ENCODE data around the gene DLD.
"Not testable (repeated sequence)": the region's sequence is repeated elsewhere in the genome, so short reads cannot be mapped to it uniquely, and the experiment has no call there.

The DLD gene

GRCh38 chr7:107917763-107918651 lies 27.0 kb downstream of the DLD start:
- DNase-seq: no peak

GRCh38 chr7:107918948-107919347 lies 28.0 kb downstream of the DLD start:
- no peak for DNase-seq

DNA sequence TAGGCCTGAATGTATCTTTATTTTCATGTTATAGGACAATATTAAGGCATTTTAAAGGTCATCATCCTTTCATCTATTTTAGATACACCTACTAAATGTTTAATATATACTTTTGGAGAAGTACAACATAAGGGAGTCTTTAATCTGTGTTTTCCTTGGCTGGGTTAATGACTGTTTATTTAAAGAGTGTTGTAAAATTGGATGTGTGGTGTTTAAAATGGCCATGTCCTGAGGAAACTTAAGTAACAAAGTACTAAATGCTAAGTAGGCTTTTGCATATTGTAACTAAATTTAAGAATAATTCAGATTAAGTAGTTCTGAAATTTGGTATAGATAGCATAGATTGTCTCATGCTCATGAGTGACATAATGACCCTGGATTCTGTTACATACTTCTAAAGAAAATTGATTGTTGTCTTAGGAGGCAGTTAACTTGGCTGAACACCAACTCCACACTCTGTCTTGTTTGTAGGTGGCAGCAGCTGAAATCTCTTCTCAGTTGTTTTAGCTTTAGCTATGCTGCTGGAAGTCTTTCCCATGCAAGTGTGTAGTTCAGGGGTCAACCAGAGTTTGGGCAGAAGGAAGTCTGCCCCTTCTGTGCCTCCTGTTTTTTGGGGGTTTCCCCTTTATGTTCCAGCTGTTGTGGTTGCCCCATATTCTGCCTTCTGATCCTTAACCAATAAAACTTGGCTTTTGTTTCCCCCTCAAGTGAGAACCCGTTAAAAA lies 29.2 kb downstream of the DLD start:
- no peak for DNase-seq

- DNase-seq: not testable (repeated sequence)
Measured at GRCh38 chr7:107921826-107922225, 30.8 kb downstream of the DLD start.

DNA sequence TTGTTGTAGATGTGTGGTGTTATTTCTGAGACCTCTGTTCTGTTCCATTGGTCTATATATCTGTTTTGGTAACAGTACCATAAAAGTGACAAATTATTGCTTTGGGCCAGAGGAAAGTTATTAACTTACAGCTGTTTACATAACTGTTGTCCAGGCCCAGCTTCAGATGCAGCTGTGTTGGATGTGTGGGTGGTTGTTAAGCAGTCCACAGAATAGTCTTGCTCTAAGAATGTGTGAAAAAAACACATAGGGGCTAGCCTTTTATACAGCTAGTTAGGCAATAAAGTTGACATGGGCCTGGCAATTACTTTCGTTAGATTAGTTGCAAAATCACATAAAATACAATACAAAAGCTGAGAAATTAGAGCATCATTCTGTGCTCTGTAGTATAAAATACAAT lies 31.9 kb downstream of the DLD start:
- no peak for DNase-seq

DNA sequence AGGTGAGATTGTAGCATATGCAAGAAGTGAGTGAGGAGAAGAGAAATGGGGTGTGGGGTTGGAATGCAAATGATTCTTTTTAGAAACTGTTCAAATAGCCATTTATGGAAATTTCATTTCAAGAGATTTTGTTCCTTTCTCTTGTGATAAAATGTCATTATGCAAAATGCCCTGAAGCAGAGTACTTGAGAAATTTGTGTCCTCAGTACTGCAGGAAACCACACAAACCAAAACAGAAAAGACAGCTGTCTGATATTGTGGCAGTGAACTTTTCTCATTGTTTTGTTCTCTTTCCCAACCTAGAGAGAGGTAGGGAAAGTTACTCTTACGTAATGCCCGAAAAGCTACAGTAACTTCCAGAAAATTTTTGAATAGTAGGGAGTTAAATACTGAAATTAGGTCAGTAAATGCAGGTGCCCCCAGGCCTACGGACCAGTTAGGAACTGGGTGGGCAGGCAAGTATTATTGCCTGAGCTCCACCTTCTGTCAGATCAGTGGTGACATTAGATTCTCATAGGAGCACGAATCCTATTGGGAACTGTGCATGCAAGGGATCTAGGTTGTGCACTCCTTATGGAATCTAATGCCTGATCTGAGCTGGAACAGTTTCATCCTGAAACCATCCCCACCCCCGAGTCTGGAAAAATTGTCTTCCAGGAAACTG lies 34.0 kb downstream of the DLD start:
- no peak for DNase-seq

DNA sequence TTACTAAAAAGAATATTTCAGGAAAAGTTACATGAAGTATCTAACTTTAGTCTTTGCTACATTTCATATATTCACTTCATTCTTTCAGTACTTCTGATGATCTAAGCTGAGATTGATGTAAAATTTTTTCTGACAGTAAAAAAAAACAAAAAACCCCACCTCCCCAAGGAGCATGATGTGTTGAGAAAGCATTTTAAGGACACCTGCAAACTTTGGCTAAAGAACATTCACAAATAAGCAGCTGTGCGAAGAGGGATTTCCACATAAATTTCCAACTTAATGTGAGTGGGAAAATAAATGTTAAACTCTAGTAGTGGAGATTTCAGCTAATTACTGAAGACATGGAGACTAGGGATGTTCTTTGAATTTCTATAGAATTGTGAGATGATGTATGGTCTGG lies 35.5 kb downstream of the DLD start:
- no peak for DNase-seq

DNA sequence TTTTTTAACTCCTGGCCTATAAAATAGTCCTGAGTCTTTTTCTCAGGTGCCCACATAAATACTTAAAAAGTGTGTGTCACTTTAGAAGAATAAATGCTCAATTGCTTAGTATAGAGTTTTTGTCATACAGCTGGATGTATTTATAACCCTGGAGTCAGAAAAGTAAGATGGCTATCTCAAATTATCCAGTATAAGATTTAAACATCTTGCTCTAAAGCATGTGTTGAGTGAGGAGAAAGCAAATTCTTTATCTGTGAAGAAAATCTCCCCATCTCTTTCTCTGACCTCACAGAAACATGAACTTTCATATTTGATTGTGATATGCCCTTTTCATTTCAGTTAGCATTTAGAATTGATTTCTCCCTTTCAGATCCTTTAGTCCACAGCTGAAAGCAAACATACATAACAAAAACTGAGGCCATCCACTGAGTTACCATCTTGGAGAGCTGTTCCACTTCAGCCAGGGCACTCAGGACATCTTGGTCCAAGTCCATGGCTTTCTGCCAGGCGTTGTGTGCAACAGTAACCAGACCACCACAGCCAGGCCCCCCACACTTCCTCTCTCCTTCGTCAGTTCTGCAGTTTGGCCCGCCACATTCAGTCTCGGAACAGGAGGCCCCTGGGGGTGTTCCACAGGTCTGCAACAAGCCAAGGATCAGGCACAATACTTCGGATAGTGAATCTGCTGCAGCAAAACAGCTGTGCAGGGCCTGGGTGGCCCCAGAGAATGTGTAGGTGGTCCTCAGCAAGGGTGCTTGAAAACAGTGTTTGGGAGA lies 40.9 kb downstream of the DLD start:
- DNase-seq: no peak

- no peak for DNase-seq
Measured at GRCh38 chr7:107932805-107933204, 41.8 kb downstream of the DLD start.

DNA sequence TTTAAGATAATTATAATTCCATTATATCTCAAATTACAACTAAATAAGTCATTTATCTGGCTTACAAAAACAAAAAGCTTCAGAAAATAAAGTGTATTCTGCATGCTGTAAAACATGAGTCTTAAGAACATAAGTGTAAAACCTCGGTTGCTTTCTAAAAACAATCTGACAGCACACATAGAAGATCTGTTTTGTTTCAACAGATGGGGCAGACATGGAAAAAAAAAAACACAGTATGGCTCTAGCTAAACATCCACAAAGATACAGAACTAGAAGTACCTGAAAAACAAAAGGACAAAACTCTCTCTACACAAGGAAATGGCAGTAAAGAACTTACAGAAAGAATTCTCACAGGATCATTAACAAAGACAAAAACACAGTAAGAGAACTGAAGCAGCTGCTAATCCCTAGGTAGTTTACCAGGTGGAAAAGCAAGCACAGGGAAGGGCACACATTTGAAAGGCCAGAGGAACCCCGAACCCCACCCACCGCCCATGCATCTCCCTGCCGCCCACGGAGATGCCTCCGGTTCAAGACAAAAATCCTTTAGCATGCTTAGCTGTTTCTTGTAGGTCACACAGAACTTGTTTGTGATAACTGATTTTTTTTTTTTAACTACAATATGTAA lies 42.5 kb downstream of the DLD start:
- no peak for DNase-seq

DNA sequence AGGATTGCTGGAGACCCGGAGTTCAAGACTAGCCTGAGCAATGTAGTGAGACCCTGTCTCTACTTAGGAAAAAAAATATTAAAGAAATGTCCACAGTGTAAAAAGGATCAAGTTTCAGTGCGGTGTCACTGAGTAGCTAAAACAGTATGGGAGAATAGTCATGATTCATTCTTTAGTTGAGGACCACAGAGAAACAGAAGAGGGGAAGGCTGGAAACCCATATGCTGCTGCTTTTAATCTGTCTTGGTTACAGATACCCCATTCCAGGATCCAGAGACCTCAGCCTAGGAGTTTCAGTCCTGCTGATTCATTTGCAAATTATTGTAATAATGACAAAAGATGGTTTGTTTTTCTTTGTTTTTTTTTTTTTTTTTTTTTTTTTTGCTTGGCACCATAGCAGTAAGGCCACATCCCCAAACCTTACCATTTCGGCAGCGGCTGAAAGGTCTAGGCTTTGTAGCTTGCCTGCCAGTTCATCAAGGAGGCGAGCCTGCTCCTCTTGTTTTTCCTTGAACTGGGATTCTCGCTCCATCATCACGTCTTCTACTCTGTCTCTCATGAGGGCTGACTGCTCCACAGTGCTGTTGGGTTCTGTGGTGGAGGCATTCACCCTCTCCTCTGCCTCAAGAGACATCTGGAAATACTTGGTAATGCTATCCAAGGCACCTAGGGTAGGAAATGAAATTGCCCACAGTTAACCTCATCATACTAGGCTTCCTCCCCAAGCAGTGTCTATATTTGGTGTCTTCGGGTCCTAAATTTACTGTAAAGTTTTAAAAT lies 44.2 kb downstream of the DLD start:
- no peak for DNase-seq

DNA sequence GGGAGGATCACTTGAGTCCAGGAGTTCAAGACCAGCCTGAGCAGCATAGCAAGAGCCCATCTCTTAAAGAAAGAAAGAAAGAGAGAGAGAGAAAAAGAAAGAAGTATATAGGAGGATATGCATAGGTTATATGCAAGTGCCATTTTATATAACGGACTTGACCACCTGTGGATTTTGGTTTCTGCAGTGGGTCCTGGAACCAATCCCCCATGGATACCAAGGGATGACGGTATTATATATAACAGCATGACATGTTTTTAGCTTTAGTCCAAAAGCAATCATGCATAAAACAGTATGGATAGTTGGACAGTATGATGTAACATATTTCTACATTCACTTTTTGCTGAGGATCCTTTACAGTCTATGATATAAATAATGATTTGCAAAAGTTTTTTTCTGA lies 45.3 kb downstream of the DLD start:
- DNase-seq: no peak

- DNase-seq: no peak
Measured at GRCh38 chr7:107937531-107937930, 46.5 kb downstream of the DLD start.

DNA sequence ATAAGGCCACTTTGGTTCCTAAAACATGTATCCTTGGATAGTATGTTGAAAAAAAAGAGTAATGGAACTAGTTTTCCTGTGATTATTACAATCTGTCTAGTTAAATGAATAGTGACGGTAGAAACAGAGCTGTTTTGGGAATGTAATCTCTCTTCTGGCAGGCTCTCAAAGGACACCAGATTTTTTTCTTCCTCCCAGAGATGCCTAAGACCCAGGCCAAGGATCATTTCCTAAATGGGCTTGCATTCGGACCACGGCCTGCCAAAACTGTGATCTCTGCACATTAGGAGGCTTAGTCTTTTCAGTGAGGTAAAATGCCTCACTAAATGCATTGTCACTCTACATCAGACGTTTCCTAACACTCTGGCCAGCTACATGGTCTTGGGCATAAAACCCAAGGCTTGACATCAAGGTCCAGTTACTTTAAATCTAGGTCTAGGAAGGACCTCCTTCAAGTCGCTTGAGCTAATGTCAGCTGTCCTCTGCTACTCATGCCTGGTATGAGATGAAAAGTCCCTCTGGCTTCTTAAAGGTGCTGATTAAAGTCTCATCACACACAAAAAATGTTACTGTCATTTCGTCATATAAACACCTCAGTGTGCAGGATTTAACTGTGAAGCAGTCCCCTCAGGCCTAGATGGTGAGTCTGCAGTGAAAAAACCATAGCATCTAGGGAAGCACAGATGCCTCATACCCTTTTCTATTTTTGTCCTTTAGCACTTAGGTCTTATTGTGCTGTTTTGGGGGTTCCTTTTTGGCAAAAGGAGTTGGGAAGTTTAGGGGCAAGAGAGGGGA lies 47.7 kb downstream of the DLD start:
- no peak for DNase-seq

DNA sequence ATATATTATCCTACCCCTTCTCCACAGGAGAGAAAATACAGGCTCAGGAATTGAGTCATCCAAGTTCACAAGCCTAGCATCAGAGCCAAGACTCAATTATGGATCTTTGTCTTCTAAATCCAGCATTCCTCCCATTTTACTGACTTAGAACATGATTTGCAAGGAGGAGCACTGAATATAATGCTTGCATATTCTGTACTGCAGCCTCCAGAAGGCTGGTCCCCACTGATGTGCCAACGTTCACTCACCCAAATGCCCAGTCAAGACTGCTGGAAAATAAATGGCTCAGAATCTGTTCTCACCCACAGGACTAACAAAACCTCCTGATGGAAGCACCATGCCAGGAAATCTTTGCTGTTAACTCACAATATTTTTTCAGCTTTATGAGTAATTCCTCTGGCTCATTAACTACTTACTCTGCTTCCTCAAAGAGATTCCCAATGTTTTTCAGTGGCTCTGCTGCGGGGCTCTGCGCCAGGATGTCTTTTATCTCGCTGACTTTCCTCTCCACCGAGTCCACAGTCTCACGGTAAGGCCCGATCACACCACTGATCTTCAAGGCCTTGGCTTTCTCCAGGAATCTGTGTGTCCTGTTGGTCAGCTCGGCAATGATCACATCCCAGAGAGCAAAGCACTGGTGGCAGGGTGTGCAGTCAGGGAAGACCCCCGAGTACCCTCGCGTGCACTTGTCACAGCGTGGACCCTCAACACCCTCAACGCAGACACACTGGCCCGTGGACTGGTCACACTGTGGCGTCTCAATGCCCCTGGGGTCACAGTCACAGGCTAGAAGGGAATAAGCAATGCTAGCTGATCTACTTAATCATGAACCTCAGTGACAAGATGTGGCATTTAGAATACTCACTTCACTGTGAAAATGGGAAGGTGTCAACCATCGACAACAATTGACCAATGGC lies 48.8 kb downstream of the DLD start:
- peak; percentile 61 for DNase-seq

DNA sequence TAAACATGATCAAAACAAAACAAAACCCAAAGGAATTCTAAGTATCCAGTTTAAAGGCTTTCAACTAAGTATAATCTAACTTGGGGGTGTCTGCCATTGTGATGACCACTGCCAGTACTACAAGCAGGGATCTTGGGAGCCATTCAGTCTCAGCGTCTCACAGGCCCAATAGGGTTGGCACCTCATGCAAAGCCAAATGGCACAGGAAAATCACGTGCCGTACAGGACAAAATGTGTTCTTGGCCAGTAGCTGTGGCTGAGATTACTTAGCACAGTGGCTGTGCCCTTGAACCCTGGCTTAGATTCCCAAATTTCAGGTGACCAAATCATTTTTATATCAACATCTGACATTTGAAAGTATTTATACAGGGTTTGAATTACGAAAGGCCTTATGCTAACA lies 50.0 kb downstream of the DLD start:
- DNase-seq: no peak

DNA sequence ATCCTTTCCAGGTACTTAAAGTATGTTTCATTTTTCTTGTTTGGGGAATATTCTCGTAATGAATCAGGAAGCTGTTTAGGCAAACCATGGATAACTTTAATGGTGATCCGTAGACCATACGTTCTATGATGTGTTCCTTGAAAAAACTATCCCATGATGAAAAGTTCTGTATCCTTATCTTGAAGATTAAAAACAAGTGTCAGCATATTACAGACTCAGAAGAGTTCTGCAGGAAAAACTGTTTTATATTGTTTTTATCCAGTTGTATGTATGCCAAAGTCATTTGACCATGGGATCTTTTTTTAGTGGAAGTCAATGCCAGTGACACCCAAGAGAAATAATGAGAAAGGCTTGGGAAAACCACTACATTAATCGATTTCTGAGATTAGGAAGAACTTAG lies 52.0 kb downstream of the DLD start:
- no peak for DNase-seq

- no peak for DNase-seq
Measured at GRCh38 chr7:107944411-107945169, 53.6 kb downstream of the DLD start.

- DNase-seq: no peak
Measured at GRCh38 chr7:107945332-107945731, 54.3 kb downstream of the DLD start.
